ENCODE measurements around the gene OR2T6.

DNA sequence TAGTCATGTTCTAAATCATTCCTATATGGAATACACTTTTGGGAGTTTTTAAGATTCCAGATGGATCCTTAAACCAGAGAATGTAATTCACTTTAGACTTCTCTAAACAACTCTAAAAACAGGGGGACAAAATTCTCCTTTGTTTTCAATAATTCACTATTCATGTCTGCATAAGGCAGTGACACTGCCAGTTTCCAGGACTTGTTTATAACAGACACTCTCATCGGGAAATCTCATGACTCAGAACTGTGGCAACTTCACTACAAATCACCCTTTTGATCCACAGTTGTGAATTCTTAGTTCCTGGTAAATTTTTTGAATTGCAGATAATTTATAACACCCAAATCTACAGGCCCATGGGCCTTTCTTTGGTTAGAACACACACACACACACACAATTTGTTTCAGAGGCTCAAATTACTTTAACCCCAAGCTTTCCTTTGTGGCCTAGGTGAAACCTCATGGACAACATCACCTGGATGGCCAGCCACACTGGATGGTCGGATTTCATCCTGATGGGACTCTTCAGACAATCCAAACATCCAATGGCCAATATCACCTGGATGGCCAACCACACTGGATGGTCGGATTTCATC lies 14.3 kb upstream of the OR2T6 start, which contains the start of gene OR2T4:
- TF ChIP-seq, protein P1, sequence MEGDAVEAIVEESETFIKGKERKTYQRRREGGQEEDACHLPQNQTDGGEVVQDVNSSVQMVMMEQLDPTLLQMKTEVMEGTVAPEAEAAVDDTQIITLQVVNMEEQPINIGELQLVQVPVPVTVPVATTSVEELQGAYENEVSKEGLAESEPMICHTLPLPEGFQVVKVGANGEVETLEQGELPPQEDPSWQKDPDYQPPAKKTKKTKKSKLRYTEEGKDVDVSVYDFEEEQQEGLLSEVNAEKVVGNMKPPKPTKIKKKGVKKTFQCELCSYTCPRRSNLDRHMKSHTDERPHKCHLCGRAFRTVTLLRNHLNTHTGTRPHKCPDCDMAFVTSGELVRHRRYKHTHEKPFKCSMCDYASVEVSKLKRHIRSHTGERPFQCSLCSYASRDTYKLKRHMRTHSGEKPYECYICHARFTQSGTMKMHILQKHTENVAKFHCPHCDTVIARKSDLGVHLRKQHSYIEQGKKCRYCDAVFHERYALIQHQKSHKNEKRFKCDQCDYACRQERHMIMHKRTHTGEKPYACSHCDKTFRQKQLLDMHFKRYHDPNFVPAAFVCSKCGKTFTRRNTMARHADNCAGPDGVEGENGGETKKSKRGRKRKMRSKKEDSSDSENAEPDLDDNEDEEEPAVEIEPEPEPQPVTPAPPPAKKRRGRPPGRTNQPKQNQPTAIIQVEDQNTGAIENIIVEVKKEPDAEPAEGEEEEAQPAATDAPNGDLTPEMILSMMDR (IDR thresholded peaks at IDR 0.05), result no peak
- no peak for TF ChIP-seq POLR2A (IDR thresholded peaks at IDR 0.05)

Data from thyroid gland (tissue), 4 donors.